HuH-7.5 (cell line): Measurements from ENCODE around the gene SUPV3L1.
"Not testable (repeated sequence)": the region's sequence is repeated elsewhere in the genome, so short reads cannot be mapped to it uniquely, and the experiment has no call there.

Experiments
- DNase-seq: peaks from one replicate; pipeline ENCODE4 v3.0.0; 2011; ENCODE audit warnings: low spot score

The SUPV3L1 gene

DNA sequence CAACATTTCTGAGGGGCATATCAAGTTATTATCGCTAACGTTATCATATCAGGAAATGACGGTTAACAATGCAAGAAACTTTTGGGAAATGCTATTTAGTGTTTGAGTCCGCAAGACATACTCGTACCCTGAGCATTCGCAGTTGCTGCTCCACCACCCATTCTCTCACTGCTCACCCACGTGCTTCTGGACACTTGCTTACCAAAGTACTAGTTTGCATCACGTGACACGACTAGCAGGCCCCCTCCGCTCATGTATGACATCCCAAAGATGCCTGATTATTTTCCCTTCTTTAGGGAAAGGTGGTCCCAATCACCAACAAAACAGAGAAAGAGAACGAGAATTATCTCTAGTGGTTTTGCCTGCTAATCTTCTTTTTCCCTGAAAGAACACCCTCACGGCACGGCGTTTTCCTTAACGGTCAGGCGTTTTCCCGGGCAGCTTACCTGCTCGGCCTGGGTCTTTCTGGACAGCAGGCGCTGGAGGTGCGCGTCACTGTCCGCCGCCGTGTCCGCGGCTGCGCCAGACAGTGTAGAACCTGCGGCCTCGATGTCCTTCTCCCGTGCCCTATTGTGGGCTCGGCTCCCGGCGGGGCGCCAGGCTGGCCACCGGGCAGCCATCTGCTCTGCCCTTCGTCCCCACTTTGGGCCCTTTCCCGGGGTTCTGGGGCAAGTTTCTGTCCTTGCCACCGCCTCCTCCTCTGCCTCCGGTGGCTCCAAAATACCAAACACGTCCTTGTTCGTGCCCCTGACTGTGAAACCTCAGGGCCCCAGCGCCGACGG lies at the start of gene SUPV3L1:
Gene SUPV3L1, plus strand, starts transcription at position 492 of the 782 bp plus-strand sequence. Its CDS starts 58 bp downstream, at position 550.
- peak; percentile 71 for DNase-seq

- DNase-seq = no peak
Observed at GRCh38 chr10:69130251-69130650, 49.8 kb upstream of the SUPV3L1 start.

GRCh38 chr10:69139961-69140360 lies 40.1 kb upstream of the SUPV3L1 start:
- no peak for DNase-seq

DNA sequence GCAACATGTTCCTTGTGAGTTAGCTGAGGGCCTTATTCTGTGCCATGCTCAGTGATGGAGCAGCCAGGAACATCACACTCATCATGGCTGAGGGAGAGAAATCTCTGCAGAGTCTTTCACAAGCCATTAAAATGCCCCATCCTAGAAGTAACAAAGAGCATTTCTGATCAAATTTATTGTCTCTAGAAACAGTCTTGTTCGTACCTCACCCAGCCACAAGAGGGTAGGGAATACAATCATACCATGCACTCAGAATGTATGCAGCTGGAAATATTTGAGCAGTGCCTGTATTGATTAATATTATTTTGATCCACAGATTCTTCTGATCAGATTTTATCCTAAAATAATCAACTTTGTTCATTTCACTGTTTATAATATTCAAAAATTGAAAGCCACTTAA lies 38.7 kb upstream of the SUPV3L1 start:
- no peak for DNase-seq

DNA sequence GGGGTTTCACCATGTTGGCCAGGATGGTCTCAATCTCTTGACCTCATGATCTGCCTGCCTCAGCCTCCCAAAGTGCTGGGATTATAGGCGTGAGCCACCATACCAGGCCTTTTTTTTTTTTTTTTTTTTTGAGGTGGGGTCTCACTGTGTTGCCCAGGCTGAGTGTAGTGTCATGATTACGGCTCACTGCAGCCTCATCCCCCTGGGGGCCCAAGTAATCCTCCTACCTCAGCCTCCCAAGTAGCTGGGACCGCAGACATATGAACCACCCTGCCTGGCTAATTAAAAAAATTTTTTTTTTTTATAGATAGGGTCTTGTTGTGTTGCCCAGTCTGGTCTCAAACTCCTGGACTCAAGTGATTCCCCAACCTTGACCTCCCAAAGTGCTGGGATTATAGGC lies 38.0 kb upstream of the SUPV3L1 start:
- DNase-seq = not testable (repeated sequence)

DNA sequence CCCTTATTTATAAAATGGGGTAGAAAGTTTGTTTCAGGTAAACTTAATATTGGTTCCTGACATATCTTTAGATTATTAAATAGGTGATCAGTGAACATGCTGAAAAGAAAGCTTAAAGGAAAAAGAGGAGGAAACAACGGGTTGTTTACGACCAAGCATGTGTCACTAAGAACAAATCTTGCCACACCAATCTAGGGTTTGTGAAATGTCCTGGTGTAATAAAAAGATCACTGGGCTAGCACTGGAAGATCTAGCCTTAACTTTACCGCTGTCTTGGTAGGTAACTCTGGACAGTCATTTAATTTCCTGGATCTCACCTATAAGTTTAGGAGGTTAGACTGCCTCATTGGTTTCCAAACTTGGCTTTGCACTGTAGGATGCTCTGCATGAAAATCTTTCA lies 37.1 kb upstream of the SUPV3L1 start:
- no peak for DNase-seq

GRCh38 chr10:69145329-69145728 lies 34.7 kb upstream of the SUPV3L1 start:
- DNase-seq = no peak

DNA sequence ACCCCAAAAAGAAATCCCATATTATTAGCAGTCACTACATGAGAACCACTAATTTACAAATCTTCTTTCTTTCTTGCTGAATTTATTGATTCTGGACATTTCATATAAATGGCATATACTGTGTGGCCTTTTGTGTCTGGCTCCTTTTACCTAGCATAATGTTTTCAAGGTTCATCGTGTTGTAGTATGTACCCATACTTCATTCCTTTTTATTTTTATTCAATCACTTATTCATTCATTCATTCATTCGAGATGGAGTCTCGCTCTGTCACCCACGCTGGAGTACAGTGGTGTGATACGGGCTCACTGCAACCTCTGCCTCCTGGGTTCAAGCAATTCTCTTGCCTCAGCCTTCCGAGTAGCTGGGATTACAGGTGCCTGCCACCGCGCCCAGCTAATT lies 34.2 kb upstream of the SUPV3L1 start:
- DNase-seq = no peak

GRCh38 chr10:69146759-69147158 lies 33.3 kb upstream of the SUPV3L1 start:
- DNase-seq = no peak

GRCh38 chr10:69151984-69152383 lies 28.1 kb upstream of the SUPV3L1 start:
- DNase-seq = no peak

DNA sequence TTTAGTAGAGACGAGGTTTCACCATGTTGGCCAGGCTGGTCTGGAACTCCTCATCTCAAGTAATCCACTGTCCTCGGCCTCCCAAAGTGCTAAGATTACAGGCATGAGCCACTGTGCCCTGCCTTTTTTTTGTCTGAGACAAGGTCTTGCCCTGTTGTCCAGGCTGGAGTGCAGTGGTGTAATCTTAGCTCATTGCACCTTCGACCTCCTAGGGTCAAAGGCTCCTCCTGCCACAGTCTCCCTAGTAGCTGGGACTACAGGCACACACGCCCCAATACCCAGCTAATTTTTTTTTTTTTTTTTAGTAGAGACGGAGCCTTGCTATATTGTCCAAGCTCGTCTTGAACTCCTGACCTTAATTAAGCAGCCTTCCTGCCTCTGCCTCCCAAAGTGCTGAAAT lies 26.8 kb upstream of the SUPV3L1 start:
- no peak for DNase-seq

DNA sequence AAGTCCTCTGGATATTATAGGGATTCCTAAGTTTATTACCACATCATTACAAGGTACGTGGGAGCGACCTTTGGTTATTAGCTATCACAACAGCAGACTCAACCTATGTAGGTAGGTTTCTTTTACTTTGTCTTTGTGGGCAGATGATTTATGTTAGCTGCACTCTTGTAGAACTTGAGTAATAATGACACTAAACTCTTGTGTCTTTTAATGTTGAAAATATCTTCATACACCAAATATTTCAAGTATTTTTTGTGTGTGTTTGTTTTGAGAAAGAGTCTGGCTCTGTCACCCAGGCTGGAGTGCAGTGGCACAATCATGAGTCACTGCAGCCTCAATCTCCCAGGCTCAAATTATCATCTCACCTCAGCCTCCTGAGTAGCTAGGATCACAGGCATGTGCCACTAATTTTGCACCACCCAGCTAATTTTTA lies 19.2 kb upstream of the SUPV3L1 start:
- DNase-seq = no peak

GRCh38 chr10:69168493-69168892 lies 11.5 kb upstream of the SUPV3L1 start:
- no peak for DNase-seq

DNA sequence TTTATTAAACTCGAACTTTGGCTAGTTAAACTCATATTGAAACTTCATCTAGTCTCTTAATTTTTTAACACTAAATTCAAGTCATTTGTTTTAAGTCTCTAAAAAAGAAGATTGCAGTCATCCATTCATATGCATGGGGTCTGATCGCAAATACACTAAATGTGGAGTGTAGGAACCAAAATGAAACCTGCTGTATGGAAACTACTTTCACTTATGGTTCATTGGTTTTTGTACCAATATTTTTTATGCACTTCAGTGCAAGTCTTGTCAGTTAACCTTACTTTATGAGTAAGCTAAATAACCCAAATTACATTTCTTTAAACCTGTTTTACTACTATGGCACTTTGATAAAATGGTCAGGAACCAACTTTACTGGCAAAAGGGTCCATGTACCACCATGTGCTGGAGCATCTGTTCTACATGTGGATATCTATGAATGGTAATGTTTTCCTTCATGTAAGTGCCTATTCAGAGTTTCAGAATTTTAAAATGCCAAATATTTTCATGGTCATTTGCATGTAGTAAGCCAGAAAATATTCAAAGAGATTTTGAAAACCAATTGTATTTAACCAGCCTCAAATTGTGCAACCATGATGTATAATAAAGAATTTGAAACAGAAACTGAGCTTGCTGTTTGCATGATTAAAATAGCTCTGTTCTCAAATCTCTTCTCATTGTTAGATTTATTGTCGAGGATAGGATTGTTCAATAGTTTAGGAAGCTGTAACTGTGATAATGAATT lies 7.6 kb upstream of the SUPV3L1 start:
- no peak for DNase-seq

DNA sequence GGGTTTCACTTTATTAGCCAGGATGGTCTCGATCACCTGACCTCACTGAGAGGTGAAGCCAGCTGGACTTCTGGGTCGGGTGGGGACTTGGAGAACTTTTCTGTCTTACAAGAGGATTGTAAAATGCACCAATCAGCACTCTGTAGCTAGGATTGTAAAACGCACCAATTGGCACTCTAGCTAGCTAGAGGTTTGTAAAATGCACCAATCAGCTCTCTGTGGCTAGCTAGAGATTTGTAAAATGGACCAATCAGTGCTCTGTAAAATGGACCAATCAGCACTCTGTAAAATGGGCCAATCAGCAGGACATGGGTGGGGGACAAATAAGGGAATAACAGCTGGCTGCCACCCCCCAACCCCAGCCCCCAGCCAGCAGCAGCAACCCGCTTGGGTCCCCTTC lies 4.7 kb upstream of the SUPV3L1 start:
- DNase-seq = not testable (repeated sequence)

- DNase-seq = no peak
Observed at GRCh38 chr10:69176823-69177222, 3.2 kb upstream of the SUPV3L1 start.

DNA sequence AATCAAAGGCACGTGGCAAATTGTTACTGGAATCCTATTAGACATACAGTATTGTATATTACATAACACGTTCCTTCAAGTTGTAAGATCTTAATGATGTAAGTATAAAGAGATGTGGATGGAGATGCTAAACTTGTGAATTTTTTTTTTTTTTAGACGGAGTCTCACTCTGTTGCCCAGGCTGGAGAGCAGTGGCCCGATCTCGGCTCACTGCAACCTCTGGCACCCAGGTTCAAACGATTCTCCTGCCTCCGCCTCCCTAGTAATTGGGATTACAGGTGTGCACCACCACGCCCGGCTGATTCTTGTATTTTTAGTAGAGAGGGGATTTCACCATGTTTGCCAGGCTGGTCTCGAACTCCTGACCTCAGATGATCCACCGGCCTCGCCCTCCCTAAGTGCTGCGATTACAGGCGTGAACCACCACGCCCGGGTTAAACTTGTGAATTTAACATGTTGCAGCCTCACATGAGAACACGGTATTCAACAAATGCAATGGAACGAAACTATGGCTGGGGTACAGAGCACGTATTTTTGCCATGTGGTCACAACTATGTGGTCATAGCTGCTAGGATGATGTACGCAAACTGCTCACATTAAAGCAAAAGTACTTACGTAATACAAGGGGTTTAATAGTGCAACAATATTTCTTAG lies 818 bp upstream of the SUPV3L1 start:
- DNase-seq = no peak

GRCh38 chr10:69180525-69181204 lies 631 bp downstream of the SUPV3L1 start:
- DNase-seq = no peak

DNA sequence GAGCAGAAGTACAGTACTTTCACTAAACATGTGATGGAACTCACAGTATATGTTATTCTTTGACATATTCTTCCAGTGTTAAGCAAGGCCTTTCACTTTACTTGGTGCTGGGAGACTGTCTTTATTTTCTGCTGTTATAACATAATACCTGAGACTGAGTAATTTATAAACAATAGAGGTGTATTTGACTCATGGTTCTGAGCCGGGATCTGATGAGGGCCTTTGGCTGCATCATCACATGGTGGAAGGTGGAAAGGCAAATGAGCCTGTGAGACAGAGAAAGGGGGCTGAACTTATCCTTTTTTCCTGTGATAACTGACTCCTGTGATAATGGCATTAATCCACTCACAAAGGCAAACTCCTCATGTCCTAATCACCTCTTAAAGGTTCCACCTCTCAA lies 1.4 kb downstream of the SUPV3L1 start:
- no peak for DNase-seq

DNA sequence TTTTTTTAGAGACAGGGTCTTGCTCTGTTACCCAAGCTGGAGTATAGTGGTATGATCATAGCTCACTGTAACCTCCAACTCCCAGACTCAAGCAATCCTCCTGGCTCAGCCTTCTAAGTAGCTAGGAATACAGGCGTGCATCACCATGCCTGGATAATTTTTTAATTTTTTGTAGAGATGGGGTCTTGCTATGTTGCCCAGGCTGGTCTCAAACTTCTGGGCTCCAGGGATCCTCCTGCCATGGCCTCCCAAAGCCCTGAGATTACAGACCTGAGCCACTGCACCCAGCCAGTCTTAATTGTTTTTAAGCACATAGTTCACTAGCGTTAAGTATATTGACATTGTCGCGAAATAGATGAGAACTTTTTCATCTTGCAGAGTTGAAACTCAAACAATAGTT lies 2.0 kb downstream of the SUPV3L1 start:
- DNase-seq = no peak

- no peak for DNase-seq
Observed at GRCh38 chr10:69186524-69186923, 6.5 kb downstream of the SUPV3L1 start.

GRCh38 chr10:69201045-69201444 lies 21.0 kb downstream of the SUPV3L1 start:
- DNase-seq = no peak
